Femur (tissue), 1 donor: Measurements from ENCODE around the gene CHST11.
"Not testable (repeated sequence)": the region's sequence is repeated elsewhere in the genome, so short reads cannot be mapped to it uniquely, and the experiment has no call there.

ENCODE experiments used
- DNase-seq: peaks from one replicate; pipeline ENCODE4 v3.0.0-alpha.2; 2017

CHST11 gene

GRCh38 chr12:104567832-104568486 is 111.2 kb downstream of the CHST11 start:
- no peak for DNase-seq

GRCh38 chr12:104568487-104568868 is 111.7 kb downstream of the CHST11 start:
- DNase-seq = no peak

GRCh38 chr12:104568935-104569334 is 112.2 kb downstream of the CHST11 start:
- DNase-seq = no peak

- peak; percentile 42 for DNase-seq
Measured at GRCh38 chr12:104569346-104570173, 112.8 kb downstream of the CHST11 start.

GRCh38 chr12:104570174-104570907 is 113.6 kb downstream of the CHST11 start:
- DNase-seq = no peak

GRCh38 chr12:104571328-104571727 is 114.6 kb downstream of the CHST11 start:
- DNase-seq = no peak

GRCh38 chr12:104574353-104574752 is 117.6 kb downstream of the CHST11 start:
- DNase-seq = not testable (repeated sequence)

GRCh38 chr12:104574758-104575157 is 118.0 kb downstream of the CHST11 start:
- not testable (repeated sequence) for DNase-seq

GRCh38 chr12:104575442-104576186 is 118.9 kb downstream of the CHST11 start:
- no peak for DNase-seq

GRCh38 chr12:104576187-104576778 is 119.5 kb downstream of the CHST11 start:
- DNase-seq = no peak

GRCh38 chr12:104576980-104577580 is 120.3 kb downstream of the CHST11 start:
- DNase-seq = no peak

GRCh38 chr12:104577581-104577981 is 120.8 kb downstream of the CHST11 start:
- DNase-seq = no peak

GRCh38 chr12:104578453-104578852 is 121.7 kb downstream of the CHST11 start:
- DNase-seq = no peak

GRCh38 chr12:104579718-104580495 is 123.2 kb downstream of the CHST11 start:
- no peak for DNase-seq

- no peak for DNase-seq
Measured at GRCh38 chr12:104581005-104581570, 124.3 kb downstream of the CHST11 start.

GRCh38 chr12:104582739-104583138 is 126.0 kb downstream of the CHST11 start:
- DNase-seq = no peak

GRCh38 chr12:104583301-104583700 is 126.6 kb downstream of the CHST11 start:
- no peak for DNase-seq

- no peak for DNase-seq
Measured at GRCh38 chr12:104585448-104586055, 128.8 kb downstream of the CHST11 start.

GRCh38 chr12:104586351-104586919 is 129.7 kb downstream of the CHST11 start:
- no peak for DNase-seq
